ENCODE measurements around the gene HS6ST3.

DNA sequence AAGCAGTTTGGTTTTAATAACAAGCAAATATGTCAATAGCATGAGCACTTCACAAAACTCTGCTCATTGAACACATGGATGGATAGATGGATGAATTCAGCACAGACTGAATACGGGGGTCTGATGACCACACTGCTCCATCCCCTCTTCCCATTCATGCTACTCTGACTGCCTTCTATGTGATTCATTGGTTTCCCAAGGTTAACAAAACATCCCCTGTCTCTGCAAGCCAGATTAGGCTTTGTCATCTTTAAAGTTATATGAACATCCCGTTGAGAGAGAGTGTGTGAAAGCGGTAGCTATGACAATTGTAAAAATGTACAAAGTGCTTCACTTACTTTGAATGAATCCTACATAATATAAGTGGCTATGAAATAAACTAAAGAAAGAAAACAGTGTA is 651.9 kb downstream of the HS6ST3 start:
- no peak for TF ChIP-seq ZNF776 (CRISPR knock-in tag; IDR thresholded peaks at IDR 0.05)
- no peak for TF ChIP-seq YEATS2 (CRISPR knock-in tag; IDR thresholded peaks at IDR 0.05; ENCODE audit: borderline replicate concordance)
- no peak for TF ChIP-seq NBN (conservative IDR thresholded peaks at IDR 0.05)
- TF ChIP-seq TCF7L2 (IDR thresholded peaks at IDR 0.05; ENCODE audit: low read depth, low read length) = no peak
- no peak for TF ChIP-seq POLR2A (IDR thresholded peaks at IDR 0.05; ENCODE audit: insufficient read depth in 1 of 2, low read depth in 2 of 2, low read length in 2 of 2)
- no peak for TF ChIP-seq MAZ (IDR thresholded peaks at IDR 0.05; ENCODE audit: borderline replicate concordance, low read depth, low read length)
- TF ChIP-seq MAZ (CRISPR knock-in tag; IDR thresholded peaks at IDR 0.05; ENCODE audit: low read depth) = no peak
- TF ChIP-seq, protein P1, sequence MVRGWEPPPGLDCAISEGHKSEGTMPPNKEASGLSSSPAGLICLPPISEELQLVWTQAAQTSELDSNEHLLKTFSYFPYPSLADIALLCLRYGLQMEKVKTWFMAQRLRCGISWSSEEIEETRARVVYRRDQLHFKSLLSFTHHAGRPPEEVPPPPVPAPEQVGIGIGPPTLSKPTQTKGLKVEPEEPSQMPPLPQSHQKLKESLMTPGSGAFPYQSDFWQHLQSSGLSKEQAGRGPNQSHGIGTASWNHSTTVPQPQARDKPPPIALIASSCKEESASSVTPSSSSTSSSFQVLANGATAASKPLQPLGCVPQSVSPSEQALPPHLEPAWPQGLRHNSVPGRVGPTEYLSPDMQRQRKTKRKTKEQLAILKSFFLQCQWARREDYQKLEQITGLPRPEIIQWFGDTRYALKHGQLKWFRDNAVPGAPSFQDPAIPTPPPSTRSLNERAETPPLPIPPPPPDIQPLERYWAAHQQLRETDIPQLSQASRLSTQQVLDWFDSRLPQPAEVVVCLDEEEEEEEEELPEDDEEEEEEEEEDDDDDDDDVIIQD (CRISPR knock-in tag; IDR thresholded peaks at IDR 0.05; ENCODE audit: low read depth) = no peak
- TF ChIP-seq HNRNPH1 (optimal IDR thresholded peaks at IDR 0.05; ENCODE audit: low read depth, low read length) = no peak
- no peak for TF ChIP-seq CTCF (CRISPR knock-in tag; IDR thresholded peaks at IDR 0.05)
- no peak for TF ChIP-seq SRF (IDR thresholded peaks at IDR 0.05; ENCODE audit: low read depth, low read length)
- no peak for TF ChIP-seq FOSL2 (CRISPR knock-in tag; IDR thresholded peaks at IDR 0.05)
